Epidermal melanocyte (primary cell): ENCODE results near the gene ZNF382.

ENCODE experiments used
- DNase-seq: peaks from one replicate; pipeline ENCODE4 v3.0.0; 2011; ENCODE audit warnings: low spot score; ENCODE audit not compliant: insufficient read length

Gene ZNF382

GRCh38 chr19:36679455-36679854 lies 74.3 kb downstream of the ZNF382 start:
- DNase-seq = no peak
